Stimulated activated CD4-positive, alpha-beta T cell treated with anti-CD3 and anti-CD28 coated beads, Interleukin-1b, Interleukin-23, amount 100 ng/mL, for 48 hours (primary cell): ENCODE data around the gene MPHOSPH10.
"Not testable (repeated sequence)": the region's sequence is repeated elsewhere in the genome, so short reads cannot be mapped to it uniquely, and the experiment has no call there.

Experiments
- DNase-seq: peaks from one replicate; pipeline ENCODE4 v3.0.0-alpha.2; 2020

Gene MPHOSPH10

GRCh38 chr2:71125506-71126294 is 4.7 kb upstream of the MPHOSPH10 start:
- no peak for DNase-seq

DNA sequence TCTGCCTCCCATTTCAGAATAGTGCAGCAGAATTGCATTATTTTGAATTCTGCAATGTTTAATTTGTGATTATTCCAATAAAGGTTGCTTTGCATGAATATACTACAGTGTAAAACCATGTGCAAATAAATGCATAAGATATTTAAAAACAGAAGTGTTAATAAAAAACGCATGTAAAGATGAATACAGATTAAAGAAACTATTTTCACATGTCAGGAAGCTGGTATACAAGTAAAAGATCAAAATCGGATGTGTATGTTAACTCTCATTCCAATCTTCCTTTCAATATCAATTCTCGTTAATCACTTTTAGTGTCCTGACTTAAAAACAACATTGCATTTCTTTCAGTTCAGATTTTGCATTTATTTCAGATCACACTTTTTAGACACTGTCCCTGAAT is 3.5 kb upstream of the MPHOSPH10 start:
- DNase-seq = no peak

DNA sequence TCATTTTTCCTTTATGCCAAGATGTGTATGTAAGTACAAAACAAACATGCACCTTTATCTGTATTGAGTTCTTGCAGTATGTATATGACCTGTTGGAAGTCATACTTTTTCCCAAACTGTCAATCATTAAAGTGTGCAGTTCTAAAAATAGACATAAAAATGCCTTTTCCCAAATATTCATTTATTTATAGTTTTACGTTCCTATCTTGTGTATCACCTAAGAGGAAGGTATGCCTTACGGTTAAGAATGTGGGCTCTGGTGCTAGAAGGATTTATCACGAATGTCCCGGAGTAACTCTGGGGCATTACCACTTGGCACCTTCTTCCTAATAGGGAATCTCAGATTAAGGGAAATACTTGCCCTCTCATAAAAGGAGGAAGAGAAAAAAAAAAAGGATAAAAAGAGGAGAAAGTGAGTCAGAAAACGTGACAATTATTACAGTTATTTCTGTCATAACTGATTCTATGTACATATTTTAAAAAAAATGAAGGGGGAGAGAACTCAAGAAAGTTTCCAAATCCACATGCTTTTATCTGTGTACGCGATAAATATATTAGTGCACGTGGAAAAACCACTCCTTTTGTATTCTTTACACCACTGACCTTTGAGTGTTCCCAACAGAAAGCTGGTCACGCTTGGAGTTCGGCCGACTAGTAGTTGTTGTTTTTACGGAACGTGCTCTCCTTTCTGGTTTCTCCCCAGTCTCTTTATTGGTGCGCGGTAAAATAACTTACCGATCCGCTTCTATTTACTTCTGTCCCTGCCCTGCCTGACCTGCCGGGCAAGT is 1.1 kb upstream of the MPHOSPH10 start:
- no peak for DNase-seq

DNA sequence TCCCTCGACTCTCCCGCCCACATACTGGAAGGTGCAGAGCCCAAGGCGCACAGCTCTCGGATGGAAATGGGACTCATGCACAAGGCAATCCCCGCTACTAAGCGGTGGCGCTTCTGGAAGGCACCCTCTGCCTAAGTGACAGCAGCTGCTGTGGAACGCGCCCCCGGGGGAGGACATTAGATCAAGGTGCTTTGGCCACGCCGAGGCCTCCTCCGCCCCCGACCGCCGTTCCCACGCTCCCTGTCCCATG is 607 bp upstream of the MPHOSPH10 start:
- DNase-seq = no peak

- DNase-seq = no peak
Measured at GRCh38 chr2:71130905-71131244, 441 bp downstream of the MPHOSPH10 start.

DNA sequence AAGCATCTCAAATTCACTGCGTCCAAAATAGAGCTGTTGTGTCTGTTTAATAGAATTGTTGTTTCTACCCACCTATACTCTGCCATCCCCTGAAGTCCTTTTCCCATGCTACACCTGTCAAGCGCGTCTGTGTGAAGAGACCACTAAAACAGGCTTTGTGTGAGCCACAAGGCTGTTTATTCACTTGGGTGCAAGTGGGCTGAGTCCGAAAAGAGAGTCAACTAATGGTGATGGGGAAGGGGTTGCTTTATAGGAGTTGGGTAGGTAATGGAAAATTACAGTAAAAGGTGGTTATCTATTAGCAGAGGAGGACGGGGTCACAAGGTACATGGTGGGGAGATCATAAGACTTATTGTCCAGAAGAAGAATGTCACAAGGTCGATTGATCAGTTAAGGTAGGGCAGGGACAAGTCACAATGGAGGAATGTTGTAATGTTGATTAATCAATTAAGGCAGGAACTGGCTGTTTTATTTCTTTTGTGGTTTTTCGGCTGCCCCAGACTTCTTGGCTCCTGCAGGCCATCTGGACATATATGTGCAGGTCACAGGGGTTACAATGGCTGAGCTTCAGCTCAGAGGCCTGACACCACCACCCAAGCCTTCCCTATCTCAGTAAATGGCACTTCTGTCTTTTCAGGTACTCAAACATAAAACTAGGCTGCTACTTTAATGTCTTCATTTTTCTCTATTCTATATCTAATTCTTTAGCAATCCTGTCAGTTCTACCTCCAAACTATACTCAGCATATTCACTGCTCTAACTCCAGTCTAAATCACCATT is 1.1 kb downstream of the MPHOSPH10 start:
- DNase-seq = not testable (repeated sequence)

GRCh38 chr2:71133603-71134002 is 3.2 kb downstream of the MPHOSPH10 start:
- DNase-seq = no peak

GRCh38 chr2:71136174-71136573 is 5.7 kb downstream of the MPHOSPH10 start:
- DNase-seq = no peak

- DNase-seq = no peak
Measured at GRCh38 chr2:71143782-71144181, 13.3 kb downstream of the MPHOSPH10 start.

- no peak for DNase-seq
Measured at GRCh38 chr2:71148506-71149063, 18.2 kb downstream of the MPHOSPH10 start.

DNA sequence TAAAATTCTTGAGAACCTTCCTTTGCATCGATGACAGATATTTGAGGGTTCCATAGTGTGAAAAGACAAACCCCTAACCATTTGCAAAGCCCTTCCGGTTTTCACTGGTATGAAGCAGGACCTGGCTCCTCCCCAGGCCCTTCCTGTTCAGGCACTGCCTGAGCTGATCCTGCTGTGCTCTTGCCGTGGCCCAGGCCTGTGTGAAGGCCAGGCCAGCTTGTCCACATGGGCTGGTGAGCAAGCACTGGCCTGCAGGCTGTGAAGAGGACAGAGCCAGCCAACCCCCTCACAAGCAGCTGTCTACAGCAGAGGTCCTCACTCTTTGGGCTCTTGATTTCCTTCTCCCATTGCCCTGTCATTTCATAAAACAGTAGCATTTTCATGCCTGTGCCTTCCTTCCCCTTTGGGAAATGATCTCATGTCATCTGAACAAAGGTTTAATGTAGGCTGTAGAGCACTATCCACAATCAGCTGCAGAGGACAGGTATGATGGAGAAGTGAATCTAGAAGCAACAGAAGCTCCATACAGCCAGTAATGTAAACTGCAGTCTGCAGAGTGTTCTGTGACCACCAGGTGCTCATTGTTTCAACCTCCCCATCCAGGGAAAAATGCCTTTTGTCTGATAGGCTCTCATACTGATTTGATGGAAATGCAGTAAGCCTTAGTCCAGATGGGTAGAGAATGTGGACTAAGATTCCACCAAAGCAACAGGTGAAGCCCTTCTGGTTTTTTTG is 19.8 kb downstream of the MPHOSPH10 start:
- no peak for DNase-seq

GRCh38 chr2:71151620-71152019 is 21.2 kb downstream of the MPHOSPH10 start:
- DNase-seq = no peak

- no peak for DNase-seq
Measured at GRCh38 chr2:71153585-71154224, 23.3 kb downstream of the MPHOSPH10 start.

DNA sequence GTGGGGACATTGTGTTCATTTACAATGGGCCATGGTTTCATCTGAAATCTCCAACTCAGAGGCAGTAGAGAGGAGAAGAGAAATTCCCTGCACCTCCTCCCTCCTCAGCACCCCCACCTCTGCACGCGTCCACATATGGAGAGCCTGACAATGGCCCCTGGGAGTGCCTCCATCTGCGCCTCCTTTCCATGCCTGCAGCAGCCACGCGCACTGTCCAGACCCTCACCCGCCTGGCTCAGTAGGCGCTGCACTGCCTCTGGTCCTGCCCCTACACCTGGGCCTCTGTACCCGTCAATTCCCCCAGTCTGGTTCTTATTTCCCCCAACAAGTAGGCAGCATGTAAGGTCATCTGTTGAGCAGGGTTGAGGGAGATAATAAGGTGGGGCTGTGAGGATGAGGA is 23.8 kb downstream of the MPHOSPH10 start:
- no peak for DNase-seq

DNA sequence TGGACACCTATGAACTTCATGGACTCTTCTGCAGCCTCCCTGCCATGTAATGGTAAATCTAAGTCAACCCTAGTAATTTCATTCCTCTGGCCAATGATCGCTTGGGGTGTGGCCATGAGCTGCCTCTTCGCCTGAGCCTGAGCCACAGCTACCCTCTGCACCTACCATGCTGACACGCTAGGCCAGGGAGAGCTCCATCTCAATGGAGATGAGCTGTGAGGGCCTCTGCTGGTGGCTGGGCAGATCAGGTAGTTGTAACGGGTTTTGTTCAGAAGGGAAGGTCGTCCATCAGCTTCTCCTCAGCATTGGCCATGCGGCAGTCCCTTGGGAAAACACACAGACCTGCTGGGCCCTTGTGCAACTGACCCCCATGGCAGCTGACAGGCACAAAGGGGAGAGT is 24.4 kb downstream of the MPHOSPH10 start:
- peak; percentile 26 for DNase-seq

DNA sequence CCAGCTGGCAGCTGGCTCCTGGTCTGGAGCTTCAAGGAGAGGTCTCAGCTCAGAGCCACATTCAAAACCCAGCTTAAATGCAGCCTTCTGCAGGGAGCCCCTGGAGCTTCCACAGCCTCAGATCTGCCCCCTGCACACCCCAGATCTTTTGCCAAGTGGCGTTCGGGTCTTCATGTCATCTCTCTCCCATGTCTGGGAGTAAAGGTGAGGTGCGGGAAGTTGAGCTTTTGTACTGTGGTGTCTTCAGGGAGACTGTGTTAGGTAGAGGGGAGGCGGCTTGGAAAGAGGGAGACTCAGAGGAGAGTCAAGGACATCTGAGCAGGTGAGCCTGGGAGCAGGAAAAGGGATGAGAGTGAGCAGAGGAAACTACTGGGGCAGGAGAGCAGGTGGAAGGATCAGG is 25.4 kb downstream of the MPHOSPH10 start:
- no peak for DNase-seq

DNA sequence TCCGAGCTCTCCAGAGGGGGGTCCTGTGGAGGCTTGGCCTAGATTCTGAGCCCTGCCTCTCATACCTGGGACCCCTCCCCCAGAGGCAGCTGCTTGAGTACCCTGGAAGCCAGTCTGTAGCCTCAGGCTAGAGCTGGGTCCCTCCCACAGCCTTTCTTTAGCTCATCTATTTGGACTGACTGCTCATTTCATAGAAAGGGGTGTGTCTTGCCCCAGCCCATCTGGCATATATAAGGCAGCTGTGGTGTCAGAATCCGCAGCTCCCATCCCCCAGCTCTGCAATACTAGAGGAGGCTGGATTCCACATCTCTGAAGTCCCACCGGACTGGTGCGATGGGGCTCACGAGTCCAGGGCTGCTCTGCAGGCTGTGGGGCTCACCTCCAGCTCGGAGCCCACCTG is 26.1 kb downstream of the MPHOSPH10 start:
- DNase-seq = no peak

- peak; percentile 54 for DNase-seq
Measured at GRCh38 chr2:71157124-71157793, 26.8 kb downstream of the MPHOSPH10 start.

DNA sequence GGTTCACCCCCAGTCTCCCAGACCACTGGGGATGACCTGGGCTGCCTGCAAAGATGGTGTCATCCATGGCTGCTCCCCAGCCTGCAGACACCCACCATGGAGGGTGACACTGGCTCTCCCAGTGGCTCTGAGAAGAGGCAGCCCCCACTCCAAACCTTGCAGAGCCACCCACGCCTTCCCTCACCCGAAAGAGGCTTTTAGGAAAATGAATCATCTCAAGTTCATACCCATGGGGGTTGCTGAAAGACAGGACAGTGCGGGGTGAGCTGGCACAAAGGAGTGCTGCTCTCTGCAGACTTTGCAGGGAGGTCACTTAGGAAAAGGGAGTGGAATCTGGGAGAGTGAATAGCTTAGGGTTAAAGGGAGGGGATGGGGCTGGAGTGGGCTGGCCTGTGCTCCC is 36.4 kb downstream of the MPHOSPH10 start:
- no peak for DNase-seq

DNA sequence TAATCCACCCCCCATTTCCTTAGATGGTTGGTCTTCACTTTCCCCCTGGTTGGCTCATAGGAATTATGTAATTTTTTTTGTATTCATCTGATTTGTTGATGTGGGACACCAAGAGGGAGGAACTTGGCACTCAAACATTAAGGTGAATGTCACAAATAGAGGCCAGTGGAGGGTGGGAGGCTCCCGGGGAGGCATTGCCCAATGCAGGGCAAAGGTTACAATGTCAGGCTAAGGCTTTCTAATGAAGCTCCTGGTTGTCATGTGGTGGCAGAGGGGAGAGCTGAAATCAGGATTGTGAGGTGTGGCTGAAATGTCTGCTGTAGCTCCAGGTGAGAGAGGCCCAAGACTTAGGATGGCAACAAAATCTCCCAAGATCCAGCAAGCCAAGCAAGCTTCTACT is 42.7 kb downstream of the MPHOSPH10 start:
- no peak for DNase-seq

DNA sequence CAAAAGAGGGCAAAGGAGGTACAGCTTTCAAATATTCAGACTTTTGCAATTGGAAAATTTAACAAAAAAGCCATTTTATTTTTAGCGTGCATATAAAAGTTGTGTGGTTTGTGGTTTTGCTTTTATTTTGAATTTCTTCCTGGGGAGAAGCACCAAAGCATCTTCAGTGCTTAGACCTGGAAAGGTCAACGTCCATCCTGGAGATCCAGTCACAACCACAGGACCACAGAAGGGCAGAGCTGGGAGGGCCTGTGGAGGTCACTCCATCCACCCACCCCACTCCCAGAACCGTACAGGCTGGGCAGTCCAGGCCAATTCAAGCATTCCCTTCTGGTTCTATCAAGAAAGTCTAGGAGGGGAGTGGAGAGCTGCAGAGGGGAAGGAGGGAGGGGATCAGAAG is 43.8 kb downstream of the MPHOSPH10 start:
- no peak for DNase-seq

DNA sequence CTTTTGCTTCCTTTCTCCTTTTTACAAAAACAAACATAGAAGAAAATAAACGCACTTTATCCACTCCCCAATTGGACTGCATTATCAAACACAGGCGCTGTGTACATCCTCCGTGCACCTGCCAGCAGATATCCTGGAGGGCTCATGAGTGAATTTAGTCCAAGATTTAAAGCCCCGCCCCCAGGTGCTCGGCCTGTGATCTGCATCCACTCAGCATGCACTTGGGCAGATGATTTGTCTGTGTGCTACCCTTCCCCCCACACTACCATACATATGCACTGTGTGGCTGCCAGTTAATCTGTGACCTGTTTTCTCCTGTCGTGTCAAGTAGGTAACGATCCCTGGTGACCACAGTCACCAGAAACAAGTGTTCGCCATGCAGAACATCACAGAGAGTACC is 48.4 kb downstream of the MPHOSPH10 start:
- DNase-seq = not testable (repeated sequence)
